ENCODE data around the gene CYP24A1. TPM values are rescaled to one million over a fixed set of nuclear protein-coding genes. Genes with fewer than 3 reads are reported as not detected.

The CYP24A1 gene
- total RNA-seq (not detected in 2 replicates), polyA plus RNA-seq (not detected in 2 replicates), polyA minus RNA-seq (not detected in 2 replicates), Bru-seq, nascent RNA (percentile 5 among the genes with signal in this experiment), BruChase-seq, experiment 1, labeled RNA remaining after a 6-hour chase (percentile 5 among the genes with signal in this experiment), BruChase-seq, experiment 2, labeled RNA remaining after a 2-hour chase (percentile 13 among the genes with signal in this experiment)
- polyA plus RNA-seq (2011; cell fraction: cytosol; rRNA removed), result not detected in 2 replicates
- polyA plus RNA-seq (2011; cell fraction: nucleus; rRNA removed), result not detected in 2 replicates
- polyA plus RNA-seq (2012), result not detected in 2 replicates
- not detected for polyA minus RNA-seq (2011; cell fraction: cytosol; rRNA and poly(A)+ RNA removed)
- polyA minus RNA-seq (2011; cell fraction: nucleus; rRNA and poly(A)+ RNA removed), result not detected in 2 replicates
- long read RNA-seq, result 0 reads

DNA sequence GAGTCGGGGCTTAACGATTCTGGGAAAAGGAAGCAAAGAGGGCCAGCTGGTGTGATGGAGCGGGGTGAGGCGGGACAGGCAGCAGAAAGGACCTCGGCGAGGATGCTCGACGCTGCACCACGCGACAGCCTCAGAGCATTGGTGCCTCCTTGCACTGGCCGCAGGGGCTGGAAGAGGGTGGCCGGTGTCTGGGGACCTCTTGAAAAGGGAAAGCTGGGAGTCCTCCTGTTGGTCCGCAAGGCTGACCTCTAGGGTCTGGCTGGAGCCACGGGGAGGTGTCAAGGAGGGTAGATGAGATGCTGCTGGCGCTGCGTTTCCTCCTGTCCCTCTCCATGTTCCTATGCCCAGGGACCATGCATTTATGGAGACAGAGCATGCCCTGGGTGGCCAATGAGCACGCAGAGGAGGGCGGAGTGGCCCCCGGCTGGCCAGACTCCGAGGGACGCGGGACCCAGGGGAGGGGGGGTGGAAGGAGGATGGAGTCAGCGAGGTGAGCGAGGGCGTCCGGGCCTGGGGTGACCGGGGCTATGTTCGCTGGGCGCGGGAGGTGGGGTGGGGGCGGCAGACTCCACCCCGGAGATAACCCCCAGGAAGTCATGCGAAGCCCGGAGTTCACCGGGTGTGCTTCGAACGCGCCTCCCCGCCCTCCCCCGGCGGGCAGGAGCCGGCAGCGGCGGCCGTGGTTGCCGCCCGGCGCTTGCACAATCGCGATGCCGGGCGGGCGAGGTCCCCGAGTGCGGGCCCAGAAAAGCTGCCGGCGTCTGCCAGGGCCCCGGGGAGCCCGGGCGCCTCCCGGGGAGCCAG lies at the start of gene CYP24A1:
Gene CYP24A1, minus strand, starts transcription at position 334 of the 804 bp plus-strand sequence. CDS start 407 bp downstream, outside the sequence.
- POLR2A ChIA-PET, result interaction anchor here (0.6 kb wide), 1 partner anchor 150 kb away, joined by 3 read pairs; no protein-coding TSS in a partner anchor
- H4K20me1 ChIP-seq (replicated peaks; ENCODE audit: control insufficient read depth, extremely low read depth, insufficient read depth, low read length), result no peaks in the 10 kb centered on the region
- H3K4me1 ChIP-seq (ENCODE audit: control insufficient read depth, extremely low read depth, insufficient read depth, low read length), result no peaks in the 10 kb centered on the region
- H3K9me1 ChIP-seq (replicated peaks; ENCODE audit: control insufficient read depth, extremely low read depth, insufficient read depth, low read length), result no peaks in the 10 kb centered on the region
- H3K4me2 ChIP-seq (ENCODE audit: insufficient read depth, low read length), result no peak within 1 kb of the TSS
- intact Hi-C loops (cut with micrococcal nuclease), result no loop called here
- dilution Hi-C loops (cut with MboI; ENCODE audit: extremely low pct_ligation_motif_present, low sequenced_read_pairs), result no loop called here
- no peak for FAIRE-seq
- peaks cover 35 to 47% of the 10 kb centered on the region in 2 experiments for H3K27me3 ChIP-seq (ENCODE audit: control insufficient read depth in 2 of 2, insufficient read depth in 2 of 2, low read length in 2 of 2)
- peak; percentile 80 for TF ChIP-seq EZH2 (IDR thresholded peaks at IDR 0.05; ENCODE audit: borderline replicate concordance, low read depth, low read length, severe bottlenecking)
- TF ChIP-seq, protein P1, sequence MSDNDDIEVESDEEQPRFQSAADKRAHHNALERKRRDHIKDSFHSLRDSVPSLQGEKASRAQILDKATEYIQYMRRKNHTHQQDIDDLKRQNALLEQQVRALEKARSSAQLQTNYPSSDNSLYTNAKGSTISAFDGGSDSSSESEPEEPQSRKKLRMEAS (IDR thresholded peaks at IDR 0.05; ENCODE audit: insufficient read depth, insufficient read length), result no peak
- no peaks in the 10 kb centered on the region for H3K36me3 ChIP-seq (ENCODE audit: control insufficient read depth in 2 of 2, extremely low read depth in 1 of 2, insufficient read depth in 2 of 2, low read length in 2 of 2)
- no peaks in the 10 kb centered on the region for H3K79me2 ChIP-seq (ENCODE audit: control insufficient read depth, insufficient read depth, low read length)
- no TSS peak for BruUV-seq (replicated peaks)
- no peak within 1 kb of the TSS for H3K27ac ChIP-seq (ENCODE audit: insufficient read depth, low read depth, low read length)
- no peak within 1 kb of the TSS for H2AFZ ChIP-seq (ENCODE audit: low read depth, low read length)
- DNase-seq (ENCODE audit: low read depth, low spot score), result no peak
- H3K4me3 ChIP-seq (replicated peaks in 1 of 3; ENCODE audit: insufficient read depth in 1 of 3, low read depth in 1 of 3, low read length in 3 of 3), result no peak within 1 kb of the TSS
- H3K9ac ChIP-seq (replicated peaks; ENCODE audit: extremely low read depth, insufficient read depth, low read length), result no peak within 1 kb of the TSS
- CTCF ChIA-PET, result no interaction called here
- H3K9me3 ChIP-seq (replicated peaks; ENCODE audit: control insufficient read depth, insufficient read depth, low read length), result no peaks in the 10 kb centered on the region

DNA sequence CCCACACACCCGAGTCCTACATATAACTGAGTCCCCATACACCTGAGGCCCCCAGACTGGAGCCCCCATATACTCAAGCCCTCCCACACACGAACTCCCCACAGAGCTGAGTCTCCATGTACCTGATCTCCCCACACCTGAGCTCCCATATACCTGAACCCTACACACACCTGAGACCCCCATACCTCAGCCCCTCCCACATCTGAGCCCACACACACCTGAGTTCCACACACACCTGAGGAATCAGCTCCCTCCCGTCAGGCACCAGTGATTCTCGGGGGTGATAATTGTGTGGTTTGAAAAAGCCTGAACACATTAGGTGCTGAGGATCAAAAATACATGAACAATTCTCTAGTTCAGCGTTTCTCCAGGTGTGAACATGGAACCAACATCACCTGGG lies 49.5 kb upstream of the CYP24A1 start:
- intact Hi-C loops (cut with micrococcal nuclease), result no loop called here
- Histone ChIP-seq H3K9me3 (replicated peaks; ENCODE audit: control insufficient read depth, insufficient read depth, low read length) (no peaks in the 10 kb centered on the region), H2AFZ (ENCODE audit: low read depth, low read length) (no peak overlapping the region), H3K4me2 (ENCODE audit: insufficient read depth, low read length) (no peak overlapping the region), H3K4me1 (ENCODE audit: control insufficient read depth, extremely low read depth, insufficient read depth, low read length) (peaks cover 10% of the 10 kb centered on the region), H3K9me1 (replicated peaks; ENCODE audit: control insufficient read depth, extremely low read depth, insufficient read depth, low read length) (no peaks in the 10 kb centered on the region), H3K4me3 (replicated peaks in 1 of 3; ENCODE audit: insufficient read depth in 1 of 3, low read depth in 1 of 3, low read length in 3 of 3) (no peak overlapping the region), H4K20me1 (replicated peaks; ENCODE audit: control insufficient read depth, extremely low read depth, insufficient read depth, low read length) (no peaks in the 10 kb centered on the region), H3K9ac (replicated peaks; ENCODE audit: extremely low read depth, insufficient read depth, low read length) (no peak overlapping the region), H3K27ac (ENCODE audit: insufficient read depth, low read depth, low read length) (no peak overlapping the region), H3K27me3 (ENCODE audit: control insufficient read depth in 2 of 2, insufficient read depth in 2 of 2, low read length in 2 of 2) (no peaks in the 10 kb centered on the region), H3K36me3 (ENCODE audit: control insufficient read depth in 2 of 2, extremely low read depth in 1 of 2, insufficient read depth in 2 of 2, low read length in 2 of 2) (no peaks in the 10 kb centered on the region), H3K79me2 (ENCODE audit: control insufficient read depth, insufficient read depth, low read length) (no peaks in the 10 kb centered on the region)
- POLR2A ChIA-PET, result no interaction called here
- no TSS peak for BruUV-seq (replicated peaks)
- no peak for TF ChIP-seq EZH2 (IDR thresholded peaks at IDR 0.05; ENCODE audit: borderline replicate concordance, low read depth, low read length, severe bottlenecking)
- TF ChIP-seq MYC (IDR thresholded peaks at IDR 0.05; ENCODE audit: low read depth, low read length), result no peak
- TF ChIP-seq POLR2A (IDR thresholded peaks at IDR 0.05; ENCODE audit: low read depth, low read length), result no peak
- TF ChIP-seq, protein P2, sequence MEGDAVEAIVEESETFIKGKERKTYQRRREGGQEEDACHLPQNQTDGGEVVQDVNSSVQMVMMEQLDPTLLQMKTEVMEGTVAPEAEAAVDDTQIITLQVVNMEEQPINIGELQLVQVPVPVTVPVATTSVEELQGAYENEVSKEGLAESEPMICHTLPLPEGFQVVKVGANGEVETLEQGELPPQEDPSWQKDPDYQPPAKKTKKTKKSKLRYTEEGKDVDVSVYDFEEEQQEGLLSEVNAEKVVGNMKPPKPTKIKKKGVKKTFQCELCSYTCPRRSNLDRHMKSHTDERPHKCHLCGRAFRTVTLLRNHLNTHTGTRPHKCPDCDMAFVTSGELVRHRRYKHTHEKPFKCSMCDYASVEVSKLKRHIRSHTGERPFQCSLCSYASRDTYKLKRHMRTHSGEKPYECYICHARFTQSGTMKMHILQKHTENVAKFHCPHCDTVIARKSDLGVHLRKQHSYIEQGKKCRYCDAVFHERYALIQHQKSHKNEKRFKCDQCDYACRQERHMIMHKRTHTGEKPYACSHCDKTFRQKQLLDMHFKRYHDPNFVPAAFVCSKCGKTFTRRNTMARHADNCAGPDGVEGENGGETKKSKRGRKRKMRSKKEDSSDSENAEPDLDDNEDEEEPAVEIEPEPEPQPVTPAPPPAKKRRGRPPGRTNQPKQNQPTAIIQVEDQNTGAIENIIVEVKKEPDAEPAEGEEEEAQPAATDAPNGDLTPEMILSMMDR (IDR thresholded peaks at IDR 0.05; ENCODE audit: extremely low read depth in 1 of 2, insufficient read depth in 1 of 2, low read depth in 1 of 2, low read length in 2 of 2), result no peak
- TF ChIP-seq POLR2AphosphoS5 (IDR thresholded peaks at IDR 0.05; ENCODE audit: insufficient read depth, low read depth, low read length), result no peak
- TF ChIP-seq JUN (IDR thresholded peaks at IDR 0.05; ENCODE audit: borderline replicate concordance, insufficient read depth, insufficient read length, low read depth), result no peak
- no peak for TF ChIP-seq FOS (IDR thresholded peaks at IDR 0.05; ENCODE audit: borderline replicate concordance, insufficient read depth, low read length)
- no peak for TF ChIP-seq GATA2 (IDR thresholded peaks at IDR 0.05; ENCODE audit: insufficient read depth, insufficient read length, low read depth, low read length)
- TF ChIP-seq, protein P1 (IDR thresholded peaks at IDR 0.05; ENCODE audit: insufficient read depth, insufficient read length), result no peak
- DNase-seq (ENCODE audit: low read depth, low spot score) (no peak), FAIRE-seq (no peak)
- CTCF ChIA-PET, result interaction anchor here (0.9 to 3.4 kb wide), 3 partner anchors 337 to 425 kb away, joined by 3 to 15 read pairs (median 9); no protein-coding TSS in a partner anchor
- dilution Hi-C loops (cut with MboI; ENCODE audit: extremely low pct_ligation_motif_present, low sequenced_read_pairs), result no loop called here
